ENCODE results near the gene RPL32.

The RPL32 gene

GRCh38 chr3:12810961-12811360, 30.4 kb downstream of the RPL32 start:
- H3K27me3 ChIP-seq (ENCODE audit: control insufficient read depth, insufficient read depth, low read length) = no peaks in the 10 kb centered on the region

GRCh38 chr3:12810013-12810780, 31.2 kb downstream of the RPL32 start:
- no peak overlapping the region for H3K27ac ChIP-seq (ENCODE audit: low read length)
- no peaks in the 10 kb centered on the region for H3K36me3 ChIP-seq (ENCODE audit: control insufficient read depth, low read depth, low read length)
- H3K9me3 ChIP-seq (ENCODE audit: control insufficient read depth, low read depth, low read length) = no peaks in the 10 kb centered on the region
- peaks cover 5% of the 10 kb centered on the region for H3K4me1 ChIP-seq (ENCODE audit: control insufficient read depth, low read depth, low read length)
- H3K4me3 ChIP-seq (ENCODE audit: low read length) = peak overlapping the region; percentile 58
- H3K9ac ChIP-seq (ENCODE audit: low read length) = peak overlapping the region; percentile 29
- H3K27me3 ChIP-seq (ENCODE audit: control insufficient read depth, insufficient read depth, low read length) = no peaks in the 10 kb centered on the region

More at GRCh38 chr3:12810961-12811360, 30.4 kb downstream of the RPL32 start:
- H3K27ac ChIP-seq (ENCODE audit: low read length) = no peak overlapping the region
- H3K9ac ChIP-seq (ENCODE audit: low read length) = no peak overlapping the region
- H3K4me3 ChIP-seq (ENCODE audit: low read length) = peak overlapping the region; percentile 31
- peaks cover 3% of the 10 kb centered on the region for H3K36me3 ChIP-seq (ENCODE audit: control insufficient read depth, low read depth, low read length)
- H3K4me1 ChIP-seq (ENCODE audit: control insufficient read depth, low read depth, low read length) = peaks cover 5% of the 10 kb centered on the region
- no peaks in the 10 kb centered on the region for H3K9me3 ChIP-seq (ENCODE audit: control insufficient read depth, low read depth, low read length)

GRCh38 chr3:12809435-12809834, 31.9 kb downstream of the RPL32 start:
- Histone ChIP-seq H3K4me3 (ENCODE audit: low read length) (peak overlapping the region; percentile 58), H3K9ac (ENCODE audit: low read length) (no peak overlapping the region), H3K4me1 (ENCODE audit: control insufficient read depth, low read depth, low read length) (peaks cover 5% of the 10 kb centered on the region), H3K27ac (ENCODE audit: low read length) (no peak overlapping the region), H3K9me3 (ENCODE audit: control insufficient read depth, low read depth, low read length) (no peaks in the 10 kb centered on the region), H3K27me3 (ENCODE audit: control insufficient read depth, insufficient read depth, low read length) (no peaks in the 10 kb centered on the region), H3K36me3 (ENCODE audit: control insufficient read depth, low read depth, low read length) (no peaks in the 10 kb centered on the region)

- no peaks in the 10 kb centered on the region for H3K27me3 ChIP-seq (ENCODE audit: control insufficient read depth, insufficient read depth, low read length)
- H3K4me3 ChIP-seq (ENCODE audit: low read length) = no peak overlapping the region
- no peaks in the 10 kb centered on the region for H3K36me3 ChIP-seq (ENCODE audit: control insufficient read depth, low read depth, low read length)
- H3K27ac ChIP-seq (ENCODE audit: low read length) = no peak overlapping the region
- H3K9ac ChIP-seq (ENCODE audit: low read length) = no peak overlapping the region
- H3K9me3 ChIP-seq (ENCODE audit: control insufficient read depth, low read depth, low read length) = no peaks in the 10 kb centered on the region
- peaks cover 5% of the 10 kb centered on the region for H3K4me1 ChIP-seq (ENCODE audit: control insufficient read depth, low read depth, low read length)
Observed at GRCh38 chr3:12809001-12809400, 32.4 kb downstream of the RPL32 start.

- Histone ChIP-seq H3K9ac (ENCODE audit: low read length) (no peak overlapping the region), H3K36me3 (ENCODE audit: control insufficient read depth, low read depth, low read length) (peaks cover under 1% of the 10 kb centered on the region), H3K27me3 (ENCODE audit: control insufficient read depth, insufficient read depth, low read length) (no peaks in the 10 kb centered on the region), H3K27ac (ENCODE audit: low read length) (no peak overlapping the region), H3K4me3 (ENCODE audit: low read length) (no peak overlapping the region), H3K9me3 (ENCODE audit: control insufficient read depth, low read depth, low read length) (no peaks in the 10 kb centered on the region), H3K4me1 (ENCODE audit: control insufficient read depth, low read depth, low read length) (peaks cover 5% of the 10 kb centered on the region)
Observed at GRCh38 chr3:12808587-12808986, 32.8 kb downstream of the RPL32 start.

GRCh38 chr3:12807601-12808359, 33.6 kb downstream of the RPL32 start:
- Histone ChIP-seq H3K4me1 (ENCODE audit: control insufficient read depth, low read depth, low read length) (peaks cover 5% of the 10 kb centered on the region), H3K27ac (ENCODE audit: low read length) (no peak overlapping the region)

GRCh38 chr3:12807066-12807465, 34.3 kb downstream of the RPL32 start:
- H3K9ac ChIP-seq (ENCODE audit: low read length) = no peak overlapping the region
- no peaks in the 10 kb centered on the region for H3K9me3 ChIP-seq (ENCODE audit: control insufficient read depth, low read depth, low read length)
- peaks cover 3% of the 10 kb centered on the region for H3K36me3 ChIP-seq (ENCODE audit: control insufficient read depth, low read depth, low read length)
- no peaks in the 10 kb centered on the region for H3K27me3 ChIP-seq (ENCODE audit: control insufficient read depth, insufficient read depth, low read length)
- H3K4me3 ChIP-seq (ENCODE audit: low read length) = no peak overlapping the region
- no peak overlapping the region for H3K27ac ChIP-seq (ENCODE audit: low read length)
- peaks cover 5% of the 10 kb centered on the region for H3K4me1 ChIP-seq (ENCODE audit: control insufficient read depth, low read depth, low read length)

More at GRCh38 chr3:12807601-12808359, 33.6 kb downstream of the RPL32 start:
- Histone ChIP-seq H3K9me3 (ENCODE audit: control insufficient read depth, low read depth, low read length) (no peaks in the 10 kb centered on the region), H3K36me3 (ENCODE audit: control insufficient read depth, low read depth, low read length) (peaks cover 3% of the 10 kb centered on the region), H3K4me3 (ENCODE audit: low read length) (no peak overlapping the region), H3K9ac (ENCODE audit: low read length) (no peak overlapping the region), H3K27me3 (ENCODE audit: control insufficient read depth, insufficient read depth, low read length) (no peaks in the 10 kb centered on the region)

- Histone ChIP-seq H3K27ac (ENCODE audit: low read length) (no peak overlapping the region), H3K27me3 (ENCODE audit: control insufficient read depth, insufficient read depth, low read length) (no peaks in the 10 kb centered on the region), H3K4me1 (ENCODE audit: control insufficient read depth, low read depth, low read length) (no peaks in the 10 kb centered on the region), H3K9me3 (ENCODE audit: control insufficient read depth, low read depth, low read length) (no peaks in the 10 kb centered on the region), H3K36me3 (ENCODE audit: control insufficient read depth, low read depth, low read length) (peaks cover 3% of the 10 kb centered on the region), H3K4me3 (ENCODE audit: low read length) (no peak overlapping the region), H3K9ac (ENCODE audit: low read length) (no peak overlapping the region)
Observed at GRCh38 chr3:12803371-12803770, 38.0 kb downstream of the RPL32 start.

GRCh38 chr3:12799525-12800440, 41.6 kb downstream of the RPL32 start:
- Histone ChIP-seq H3K4me1 (ENCODE audit: control insufficient read depth, low read depth, low read length) (no peaks in the 10 kb centered on the region), H3K9me3 (ENCODE audit: control insufficient read depth, low read depth, low read length) (no peaks in the 10 kb centered on the region), H3K27me3 (ENCODE audit: control insufficient read depth, insufficient read depth, low read length) (no peaks in the 10 kb centered on the region), H3K27ac (ENCODE audit: low read length) (no peak overlapping the region), H3K36me3 (ENCODE audit: control insufficient read depth, low read depth, low read length) (peaks cover 3% of the 10 kb centered on the region), H3K9ac (ENCODE audit: low read length) (no peak overlapping the region), H3K4me3 (ENCODE audit: low read length) (no peak overlapping the region)

GRCh38 chr3:12798559-12799179, 42.7 kb downstream of the RPL32 start:
- Histone ChIP-seq H3K4me1 (ENCODE audit: control insufficient read depth, low read depth, low read length) (no peaks in the 10 kb centered on the region), H3K9ac (ENCODE audit: low read length) (no peak overlapping the region), H3K9me3 (ENCODE audit: control insufficient read depth, low read depth, low read length) (no peaks in the 10 kb centered on the region), H3K36me3 (ENCODE audit: control insufficient read depth, low read depth, low read length) (peaks cover 3% of the 10 kb centered on the region), H3K27me3 (ENCODE audit: control insufficient read depth, insufficient read depth, low read length) (no peaks in the 10 kb centered on the region), H3K4me3 (ENCODE audit: low read length) (no peak overlapping the region), H3K27ac (ENCODE audit: low read length) (no peak overlapping the region)

All from iPS-18a (cell line).